Measurements from ENCODE around the gene PRKN. TPM values are rescaled to one million over a fixed set of nuclear protein-coding genes. Genes with fewer than 3 reads are reported as not detected.
"Not testable (repeated sequence)": the region's sequence is repeated elsewhere in the genome, so short reads cannot be mapped to it uniquely, and the experiment has no call there.

The PRKN gene
- total RNA-seq, 1 donor from 2014 or later = 1.2 TPM

DNA sequence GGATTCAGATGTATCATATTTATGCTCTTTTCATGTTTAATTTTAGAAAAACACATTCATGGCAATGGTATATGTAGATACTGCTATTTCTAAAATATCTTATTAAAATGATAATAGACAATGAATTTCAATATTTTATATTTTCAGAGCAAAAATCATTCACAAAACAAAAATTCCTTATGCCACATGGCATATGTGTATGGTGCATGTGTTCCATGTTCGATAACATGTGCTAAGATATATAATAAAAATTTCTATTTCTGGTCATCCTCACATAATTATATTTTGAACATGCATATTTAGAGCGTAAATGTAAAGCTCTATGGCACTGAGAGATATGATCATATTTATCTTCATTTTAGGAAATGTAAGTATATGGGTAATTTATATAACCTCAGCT lies 847.5 kb downstream of the PRKN start:
- TF ChIP-seq, protein P1, sequence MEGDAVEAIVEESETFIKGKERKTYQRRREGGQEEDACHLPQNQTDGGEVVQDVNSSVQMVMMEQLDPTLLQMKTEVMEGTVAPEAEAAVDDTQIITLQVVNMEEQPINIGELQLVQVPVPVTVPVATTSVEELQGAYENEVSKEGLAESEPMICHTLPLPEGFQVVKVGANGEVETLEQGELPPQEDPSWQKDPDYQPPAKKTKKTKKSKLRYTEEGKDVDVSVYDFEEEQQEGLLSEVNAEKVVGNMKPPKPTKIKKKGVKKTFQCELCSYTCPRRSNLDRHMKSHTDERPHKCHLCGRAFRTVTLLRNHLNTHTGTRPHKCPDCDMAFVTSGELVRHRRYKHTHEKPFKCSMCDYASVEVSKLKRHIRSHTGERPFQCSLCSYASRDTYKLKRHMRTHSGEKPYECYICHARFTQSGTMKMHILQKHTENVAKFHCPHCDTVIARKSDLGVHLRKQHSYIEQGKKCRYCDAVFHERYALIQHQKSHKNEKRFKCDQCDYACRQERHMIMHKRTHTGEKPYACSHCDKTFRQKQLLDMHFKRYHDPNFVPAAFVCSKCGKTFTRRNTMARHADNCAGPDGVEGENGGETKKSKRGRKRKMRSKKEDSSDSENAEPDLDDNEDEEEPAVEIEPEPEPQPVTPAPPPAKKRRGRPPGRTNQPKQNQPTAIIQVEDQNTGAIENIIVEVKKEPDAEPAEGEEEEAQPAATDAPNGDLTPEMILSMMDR (IDR thresholded peaks at IDR 0.05; ENCODE audit: insufficient read depth, low read length, poor library complexity, severe bottlenecking) = no peak
- no peak for DNase-seq (ENCODE audit: low read depth)
- H3K4me3 ChIP-seq (ENCODE audit: low read depth, low read length) = no peak overlapping the region
- H3K27me3 ChIP-seq (ENCODE audit: control insufficient read depth, insufficient read depth, low read length) = no peaks in the 10 kb centered on the region
- H3K36me3 ChIP-seq (ENCODE audit: control insufficient read depth, insufficient read depth, low read length) = no peaks in the 10 kb centered on the region

DNA sequence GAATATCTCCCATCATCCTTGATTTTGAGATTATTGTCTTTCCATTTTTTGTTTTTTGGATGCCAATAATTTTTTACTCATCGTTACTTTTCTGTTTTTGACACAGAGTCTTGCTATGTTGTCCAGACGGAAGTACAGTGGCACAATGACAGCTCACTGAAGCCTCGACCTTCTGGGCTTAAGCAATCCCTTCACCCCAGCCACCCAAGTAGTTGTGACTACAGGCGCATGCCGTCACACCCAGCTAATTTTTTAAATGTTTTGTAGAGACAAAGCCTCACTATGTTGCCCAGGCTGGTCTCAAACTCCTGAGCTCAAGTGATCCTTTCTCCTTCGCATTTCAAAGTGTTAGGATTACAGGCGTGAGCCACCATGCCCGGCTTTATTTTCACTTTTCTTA lies 851.3 kb downstream of the PRKN start:
- H3K27me3 ChIP-seq (ENCODE audit: control insufficient read depth, insufficient read depth, low read length) = no peaks in the 10 kb centered on the region
- TF ChIP-seq, protein P1 (IDR thresholded peaks at IDR 0.05; ENCODE audit: insufficient read depth, low read length, poor library complexity, severe bottlenecking) = no peak
- DNase-seq (ENCODE audit: low read depth) = no peak
- no peaks in the 10 kb centered on the region for H3K36me3 ChIP-seq (ENCODE audit: control insufficient read depth, insufficient read depth, low read length)
- H3K4me3 ChIP-seq (ENCODE audit: low read depth, low read length) = no peak overlapping the region

DNA sequence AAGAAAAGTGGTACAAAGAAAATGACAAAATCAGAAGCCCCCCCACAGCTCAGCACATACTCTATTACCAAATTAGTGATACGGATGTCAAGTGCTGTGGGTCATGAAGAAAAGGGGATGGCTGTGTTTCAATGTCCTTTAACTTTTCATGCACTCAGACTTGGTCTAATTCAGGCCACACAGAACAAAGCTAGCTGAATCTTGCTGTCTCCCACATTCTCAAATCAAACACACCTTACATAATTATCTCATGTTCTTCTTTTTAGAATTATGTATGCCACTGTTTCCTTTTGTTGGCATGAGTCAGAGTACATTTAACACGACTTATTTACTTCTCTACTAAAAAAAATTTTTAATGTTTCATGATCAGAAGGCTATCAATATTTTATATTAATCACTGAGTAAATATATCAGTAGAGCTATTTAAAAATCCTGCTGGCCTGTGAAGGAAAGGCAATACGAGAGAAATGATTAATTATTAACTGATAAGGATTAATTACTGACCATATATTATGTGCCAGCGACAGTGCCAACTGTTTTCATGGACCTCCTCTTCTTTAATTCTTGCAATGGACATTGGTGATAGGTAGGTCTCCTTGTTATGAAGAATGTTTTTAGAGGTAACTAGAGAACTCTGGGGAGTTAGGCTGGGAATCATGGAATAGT lies 857.2 kb downstream of the PRKN start:
- no peak overlapping the region for H3K4me3 ChIP-seq (ENCODE audit: low read depth, low read length)
- DNase-seq (ENCODE audit: low read depth) = no peak
- H3K36me3 ChIP-seq (ENCODE audit: control insufficient read depth, insufficient read depth, low read length) = no peaks in the 10 kb centered on the region
- TF ChIP-seq, protein P1 (IDR thresholded peaks at IDR 0.05; ENCODE audit: insufficient read depth, low read length, poor library complexity, severe bottlenecking) = no peak
- H3K27me3 ChIP-seq (ENCODE audit: control insufficient read depth, insufficient read depth, low read length) = no peaks in the 10 kb centered on the region

DNA sequence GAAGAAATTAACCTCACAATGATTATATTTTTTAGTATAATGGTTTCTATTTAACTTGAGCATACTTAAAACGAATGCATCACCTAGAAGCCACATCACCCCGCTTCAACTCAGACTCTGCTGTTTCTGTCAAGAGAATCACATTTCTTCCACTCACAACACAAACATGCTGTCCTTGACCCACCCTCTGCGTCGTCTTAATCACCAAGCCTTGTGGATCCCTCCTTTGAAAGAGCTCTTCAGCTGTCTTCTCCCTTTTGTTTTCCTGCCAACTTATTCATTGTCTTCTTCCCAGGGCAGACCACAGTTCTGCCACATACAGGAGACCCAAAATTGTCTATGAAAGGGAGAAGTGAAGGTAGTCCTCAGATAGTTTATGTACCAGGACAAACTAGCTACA lies 858.1 kb downstream of the PRKN start:
- H3K4me3 ChIP-seq (ENCODE audit: low read depth, low read length) = no peak overlapping the region
- no peak for DNase-seq (ENCODE audit: low read depth)
- H3K36me3 ChIP-seq (ENCODE audit: control insufficient read depth, insufficient read depth, low read length) = no peaks in the 10 kb centered on the region
- TF ChIP-seq, protein P1 (IDR thresholded peaks at IDR 0.05; ENCODE audit: insufficient read depth, low read length, poor library complexity, severe bottlenecking) = no peak
- H3K27me3 ChIP-seq (ENCODE audit: control insufficient read depth, insufficient read depth, low read length) = no peaks in the 10 kb centered on the region

DNA sequence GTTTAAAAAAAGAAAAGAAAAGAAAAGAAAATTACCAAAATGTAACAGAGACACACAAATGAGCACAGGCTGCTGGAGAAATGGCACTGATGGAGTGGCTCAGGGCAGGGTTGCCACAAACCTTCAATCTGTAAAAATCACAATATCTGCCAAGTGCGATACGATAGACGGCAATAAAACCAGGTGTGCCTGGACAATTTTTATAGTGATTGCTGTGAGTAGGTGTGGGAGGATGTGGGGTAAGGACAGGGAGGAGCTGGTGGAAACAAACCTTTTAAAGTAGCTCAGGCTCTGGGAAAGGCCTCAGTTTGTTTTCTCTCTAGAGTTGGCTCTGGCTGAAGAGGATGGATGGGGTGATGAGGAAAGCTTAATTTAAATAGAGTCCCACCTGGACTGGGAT lies 861.0 kb downstream of the PRKN start:
- TF ChIP-seq, protein P1 (IDR thresholded peaks at IDR 0.05; ENCODE audit: insufficient read depth, low read length, poor library complexity, severe bottlenecking) = no peak
- Histone ChIP-seq H3K4me3 (ENCODE audit: low read depth, low read length) (no peak overlapping the region), H3K27me3 (ENCODE audit: control insufficient read depth, insufficient read depth, low read length) (no peaks in the 10 kb centered on the region), H3K36me3 (ENCODE audit: control insufficient read depth, insufficient read depth, low read length) (no peaks in the 10 kb centered on the region)
- DNase-seq (ENCODE audit: low read depth) = no peak

DNA sequence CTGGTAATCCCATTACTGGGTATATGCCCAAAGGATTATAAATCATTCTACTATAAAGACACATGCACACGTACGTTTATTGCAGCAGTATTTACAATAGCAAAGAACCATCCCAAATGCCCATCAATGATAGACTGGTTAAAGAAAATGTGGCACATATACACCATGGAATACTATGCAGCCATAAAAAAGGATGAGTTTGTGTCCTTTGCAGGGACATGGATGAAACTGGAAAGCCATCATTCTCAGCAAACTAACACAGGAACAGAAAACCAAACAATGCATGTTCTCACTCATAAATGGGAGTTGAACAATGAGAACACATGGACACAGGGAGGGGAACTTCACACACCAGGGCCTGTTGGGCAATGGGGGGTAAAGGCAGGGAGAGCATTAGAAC lies 866.5 kb downstream of the PRKN start:
- not testable (repeated sequence) for H3K36me3 ChIP-seq (ENCODE audit: control insufficient read depth, insufficient read depth, low read length); H3K27me3 ChIP-seq (ENCODE audit: control insufficient read depth, insufficient read depth, low read length); DNase-seq (ENCODE audit: low read depth); H3K4me3 ChIP-seq (ENCODE audit: low read depth, low read length)

Measured in kidney epithelial cell (primary cell).